K562 (cell line): Measurements from ENCODE around the gene SLC11A1. TPM values are rescaled to one million over a fixed set of nuclear protein-coding genes. Genes with fewer than 3 reads are reported as not detected.

Experiments
- polyA plus RNA-seq, 8 experiments: library from polyadenylated mRNA; depleted of rRNA in 4 of 8; stranded (reverse) in 5 of 8; unstranded in 3 of 8; fragments of >200 nt; fragmentation: Nextera tagmentation in 2 of 8; fragmentation: Illumina TruSeq in 1 of 8; extraction: Ambion mirVana in 2 of 8; extraction: Trizol in 1 of 8; gene quantifications; 2 replicates each; pipeline versions ENCODE4 v1.2.1 to v1.2.3, GENCODE V29; 2011 to 2014; ENCODE audit warnings: inconsistent platforms in 1 of 8, missing spikeins in 1 of 8
- total RNA-seq, 7 experiments: library from RNA; depleted of rRNA in 6 of 7; stranded (reverse); fragments of >200 nt in 6 of 7; fragmentation: Illumina TruSeq in 2 of 7; extraction: Trizol in 2 of 7; gene quantifications; 2 replicates each; pipeline versions ENCODE4 v1.2.1 to v1.2.3, GENCODE V29; 2011 to 2021; ENCODE audit warnings: low replicate concordance in 1 of 7
- TF ChIP-seq, protein P1 (sequence below): fragments of 450-650 bp; IDR thresholded peaks from 2 replicates; pipeline ENCODE4 v1.6.1; 2016; ENCODE audit warnings: mild to moderate bottlenecking, moderate library complexity

Gene SLC11A1
- total and polyA plus RNA-seq, 9 of the 15 experiments (the other 6 are each of a cell fraction or from before 2014, with no cell fraction given) = 0.35 to 1.6 (median 0.65) TPM

DNA sequence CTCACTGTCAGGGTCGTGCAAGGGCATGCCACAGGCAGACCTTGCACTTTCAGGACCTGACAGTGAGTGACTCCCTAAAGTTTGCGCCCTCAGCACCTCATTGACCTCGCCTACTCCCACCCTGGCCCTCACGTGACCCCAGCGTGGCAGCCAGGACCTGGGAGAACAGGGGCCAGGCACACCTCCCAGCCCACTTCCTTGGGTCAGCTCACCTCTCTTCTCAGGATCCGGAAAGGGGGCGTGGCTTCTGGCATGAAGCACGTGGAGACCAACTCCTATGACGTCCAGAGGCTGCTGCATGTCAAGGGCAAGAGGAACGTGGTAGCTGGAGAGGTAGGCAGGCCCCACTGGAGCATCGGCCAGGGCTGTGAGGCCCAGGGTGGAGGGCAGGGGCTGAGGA lies 45.7 kb downstream of the SLC11A1 start (continued):
- TF ChIP-seq, protein P1, sequence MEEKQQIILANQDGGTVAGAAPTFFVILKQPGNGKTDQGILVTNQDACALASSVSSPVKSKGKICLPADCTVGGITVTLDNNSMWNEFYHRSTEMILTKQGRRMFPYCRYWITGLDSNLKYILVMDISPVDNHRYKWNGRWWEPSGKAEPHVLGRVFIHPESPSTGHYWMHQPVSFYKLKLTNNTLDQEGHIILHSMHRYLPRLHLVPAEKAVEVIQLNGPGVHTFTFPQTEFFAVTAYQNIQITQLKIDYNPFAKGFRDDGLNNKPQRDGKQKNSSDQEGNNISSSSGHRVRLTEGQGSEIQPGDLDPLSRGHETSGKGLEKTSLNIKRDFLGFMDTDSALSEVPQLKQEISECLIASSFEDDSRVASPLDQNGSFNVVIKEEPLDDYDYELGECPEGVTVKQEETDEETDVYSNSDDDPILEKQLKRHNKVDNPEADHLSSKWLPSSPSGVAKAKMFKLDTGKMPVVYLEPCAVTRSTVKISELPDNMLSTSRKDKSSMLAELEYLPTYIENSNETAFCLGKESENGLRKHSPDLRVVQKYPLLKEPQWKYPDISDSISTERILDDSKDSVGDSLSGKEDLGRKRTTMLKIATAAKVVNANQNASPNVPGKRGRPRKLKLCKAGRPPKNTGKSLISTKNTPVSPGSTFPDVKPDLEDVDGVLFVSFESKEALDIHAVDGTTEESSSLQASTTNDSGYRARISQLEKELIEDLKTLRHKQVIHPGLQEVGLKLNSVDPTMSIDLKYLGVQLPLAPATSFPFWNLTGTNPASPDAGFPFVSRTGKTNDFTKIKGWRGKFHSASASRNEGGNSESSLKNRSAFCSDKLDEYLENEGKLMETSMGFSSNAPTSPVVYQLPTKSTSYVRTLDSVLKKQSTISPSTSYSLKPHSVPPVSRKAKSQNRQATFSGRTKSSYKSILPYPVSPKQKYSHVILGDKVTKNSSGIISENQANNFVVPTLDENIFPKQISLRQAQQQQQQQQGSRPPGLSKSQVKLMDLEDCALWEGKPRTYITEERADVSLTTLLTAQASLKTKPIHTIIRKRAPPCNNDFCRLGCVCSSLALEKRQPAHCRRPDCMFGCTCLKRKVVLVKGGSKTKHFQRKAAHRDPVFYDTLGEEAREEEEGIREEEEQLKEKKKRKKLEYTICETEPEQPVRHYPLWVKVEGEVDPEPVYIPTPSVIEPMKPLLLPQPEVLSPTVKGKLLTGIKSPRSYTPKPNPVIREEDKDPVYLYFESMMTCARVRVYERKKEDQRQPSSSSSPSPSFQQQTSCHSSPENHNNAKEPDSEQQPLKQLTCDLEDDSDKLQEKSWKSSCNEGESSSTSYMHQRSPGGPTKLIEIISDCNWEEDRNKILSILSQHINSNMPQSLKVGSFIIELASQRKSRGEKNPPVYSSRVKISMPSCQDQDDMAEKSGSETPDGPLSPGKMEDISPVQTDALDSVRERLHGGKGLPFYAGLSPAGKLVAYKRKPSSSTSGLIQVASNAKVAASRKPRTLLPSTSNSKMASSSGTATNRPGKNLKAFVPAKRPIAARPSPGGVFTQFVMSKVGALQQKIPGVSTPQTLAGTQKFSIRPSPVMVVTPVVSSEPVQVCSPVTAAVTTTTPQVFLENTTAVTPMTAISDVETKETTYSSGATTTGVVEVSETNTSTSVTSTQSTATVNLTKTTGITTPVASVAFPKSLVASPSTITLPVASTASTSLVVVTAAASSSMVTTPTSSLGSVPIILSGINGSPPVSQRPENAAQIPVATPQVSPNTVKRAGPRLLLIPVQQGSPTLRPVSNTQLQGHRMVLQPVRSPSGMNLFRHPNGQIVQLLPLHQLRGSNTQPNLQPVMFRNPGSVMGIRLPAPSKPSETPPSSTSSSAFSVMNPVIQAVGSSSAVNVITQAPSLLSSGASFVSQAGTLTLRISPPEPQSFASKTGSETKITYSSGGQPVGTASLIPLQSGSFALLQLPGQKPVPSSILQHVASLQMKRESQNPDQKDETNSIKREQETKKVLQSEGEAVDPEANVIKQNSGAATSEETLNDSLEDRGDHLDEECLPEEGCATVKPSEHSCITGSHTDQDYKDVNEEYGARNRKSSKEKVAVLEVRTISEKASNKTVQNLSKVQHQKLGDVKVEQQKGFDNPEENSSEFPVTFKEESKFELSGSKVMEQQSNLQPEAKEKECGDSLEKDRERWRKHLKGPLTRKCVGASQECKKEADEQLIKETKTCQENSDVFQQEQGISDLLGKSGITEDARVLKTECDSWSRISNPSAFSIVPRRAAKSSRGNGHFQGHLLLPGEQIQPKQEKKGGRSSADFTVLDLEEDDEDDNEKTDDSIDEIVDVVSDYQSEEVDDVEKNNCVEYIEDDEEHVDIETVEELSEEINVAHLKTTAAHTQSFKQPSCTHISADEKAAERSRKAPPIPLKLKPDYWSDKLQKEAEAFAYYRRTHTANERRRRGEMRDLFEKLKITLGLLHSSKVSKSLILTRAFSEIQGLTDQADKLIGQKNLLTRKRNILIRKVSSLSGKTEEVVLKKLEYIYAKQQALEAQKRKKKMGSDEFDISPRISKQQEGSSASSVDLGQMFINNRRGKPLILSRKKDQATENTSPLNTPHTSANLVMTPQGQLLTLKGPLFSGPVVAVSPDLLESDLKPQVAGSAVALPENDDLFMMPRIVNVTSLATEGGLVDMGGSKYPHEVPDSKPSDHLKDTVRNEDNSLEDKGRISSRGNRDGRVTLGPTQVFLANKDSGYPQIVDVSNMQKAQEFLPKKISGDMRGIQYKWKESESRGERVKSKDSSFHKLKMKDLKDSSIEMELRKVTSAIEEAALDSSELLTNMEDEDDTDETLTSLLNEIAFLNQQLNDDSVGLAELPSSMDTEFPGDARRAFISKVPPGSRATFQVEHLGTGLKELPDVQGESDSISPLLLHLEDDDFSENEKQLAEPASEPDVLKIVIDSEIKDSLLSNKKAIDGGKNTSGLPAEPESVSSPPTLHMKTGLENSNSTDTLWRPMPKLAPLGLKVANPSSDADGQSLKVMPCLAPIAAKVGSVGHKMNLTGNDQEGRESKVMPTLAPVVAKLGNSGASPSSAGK = peak; percentile 58; the same call in 1 of the 2 replicates
